ENCODE measurements around the gene OTUD7B. TPM values are rescaled to one million over a fixed set of nuclear protein-coding genes. Genes with fewer than 3 reads are reported as not detected.

OTUD7B gene
- total and polyA plus RNA-seq, 2 experiments from 2014 or later, result 3.5 to 20.1 TPM

- WGBS, 2 experiments (ENCODE audit: low coverage in 1 of 2, low lambda C conversion rate in 2 of 2, missing lambda C conversion rate in 2 of 2), result 1 to 3% methylated on average over 46 to 47 of the region's 47 CpGs
- H3K4me2 ChIP-seq (ENCODE audit: unreplicated experiment), result peak within 1 kb of the TSS; percentile 99
- no peak for TF ChIP-seq EZH2 (IDR thresholded peaks at IDR 0.05; ENCODE audit: insufficient read depth, poor library complexity, severe bottlenecking)
- no peak for TF ChIP-seq EZH2phosphoT487 (IDR thresholded peaks at IDR 0.05; ENCODE audit: insufficient read depth, low read depth)
- H3K4me1 ChIP-seq (ENCODE audit: insufficient read depth), result peaks cover 39% of the 10 kb centered on the region
- peak within 1 kb of the TSS; percentile 91 for H3K9ac ChIP-seq
- no peaks in the 10 kb centered on the region for H3K9me3 ChIP-seq (ENCODE audit: low read depth)
- no peaks in the 10 kb centered on the region for H4K20me1 ChIP-seq (ENCODE audit: insufficient read depth)
- H3K36me3 ChIP-seq (ENCODE audit: low read depth), result peaks cover 32% of the 10 kb centered on the region
- peaks cover 35% of the 10 kb centered on the region for H3K79me2 ChIP-seq (ENCODE audit: insufficient read depth)
- no peaks in the 10 kb centered on the region for H3K27me3 ChIP-seq (replicated peaks; ENCODE audit: insufficient read depth)
- no peaks in the 10 kb centered on the region for H3K9me2 ChIP-seq (ENCODE audit: insufficient read depth)
- peak; percentile 99 for DNase-seq
- peaks cover 26% of the 10 kb centered on the region for H3F3A ChIP-seq (ENCODE audit: insufficient read depth)
- in situ Hi-C loops (cut with MboI), result no loop called here
- H2AFZ ChIP-seq, result peak within 1 kb of the TSS; percentile 81
- peak within 1 kb of the TSS; percentile 95 for H3K4me3 ChIP-seq
- peak within 1 kb of the TSS; percentile 90 for H3K27ac ChIP-seq
Observed at GRCh38 chr1:149927563-149928400, 82.7 kb downstream of the OTUD7B start, which contains the start of gene SF3B4. SF3B4 (minus strand) TSS chr1:149927803; CDS start chr1:149927759, 44 bp downstream.

DNA sequence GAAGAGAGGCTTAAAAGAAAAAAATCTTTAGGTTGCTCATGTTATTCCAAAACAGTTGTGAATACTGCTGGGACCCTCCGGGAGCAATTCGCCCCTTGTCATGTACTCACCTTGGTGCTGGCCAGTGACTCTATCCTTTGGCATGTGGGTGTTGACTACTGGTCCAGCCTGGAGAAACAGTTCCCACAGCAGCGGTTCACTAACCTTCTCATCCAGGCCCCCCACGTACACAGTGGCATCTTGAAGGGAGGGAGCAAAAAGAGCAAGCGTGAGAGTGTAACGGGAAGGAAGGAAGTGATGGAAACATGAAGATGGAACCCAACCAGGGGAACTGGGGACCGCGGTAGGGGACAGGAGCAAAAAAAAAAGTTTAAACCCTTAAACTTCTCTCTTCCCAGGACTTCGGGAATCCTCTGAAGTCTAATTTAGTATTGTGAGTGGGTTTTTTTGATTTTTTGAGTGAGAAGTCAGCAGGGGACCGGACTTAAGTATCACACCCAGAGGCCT lies 83.4 kb downstream of the OTUD7B start:
- in situ Hi-C loops (cut with MboI), result no loop called here
- H3K9me2 ChIP-seq (ENCODE audit: insufficient read depth), result no peaks in the 10 kb centered on the region
- H3K36me3 ChIP-seq (ENCODE audit: low read depth), result peaks cover 37% of the 10 kb centered on the region
- H3F3A ChIP-seq (ENCODE audit: insufficient read depth), result peaks cover 30% of the 10 kb centered on the region
- DNase-seq, result peak; percentile 43
- peaks cover 39% of the 10 kb centered on the region for H3K4me1 ChIP-seq (ENCODE audit: insufficient read depth)
- TF ChIP-seq EZH2phosphoT487 (IDR thresholded peaks at IDR 0.05; ENCODE audit: insufficient read depth, low read depth) (no peak), EZH2 (IDR thresholded peaks at IDR 0.05; ENCODE audit: insufficient read depth, poor library complexity, severe bottlenecking) (no peak)
- peak overlapping the region; percentile 95 for H3K4me3 ChIP-seq
- peak overlapping the region; percentile 90 for H3K27ac ChIP-seq
- no peaks in the 10 kb centered on the region for H3K27me3 ChIP-seq (replicated peaks; ENCODE audit: insufficient read depth)
- WGBS, 2 experiments (ENCODE audit: low coverage in 1 of 2, low lambda C conversion rate in 2 of 2, missing lambda C conversion rate in 2 of 2), result 1% methylated on average over 10 of the region's 10 CpGs
- peak overlapping the region; percentile 81 for H2AFZ ChIP-seq
- no peaks in the 10 kb centered on the region for H4K20me1 ChIP-seq (ENCODE audit: insufficient read depth)
- H3K79me2 ChIP-seq (ENCODE audit: insufficient read depth), result peaks cover 35% of the 10 kb centered on the region
- H3K9ac ChIP-seq, result peak overlapping the region; percentile 91
- H3K4me2 ChIP-seq (ENCODE audit: unreplicated experiment), result peak overlapping the region; percentile 90
- no peaks in the 10 kb centered on the region for H3K9me3 ChIP-seq (ENCODE audit: low read depth)

DNA sequence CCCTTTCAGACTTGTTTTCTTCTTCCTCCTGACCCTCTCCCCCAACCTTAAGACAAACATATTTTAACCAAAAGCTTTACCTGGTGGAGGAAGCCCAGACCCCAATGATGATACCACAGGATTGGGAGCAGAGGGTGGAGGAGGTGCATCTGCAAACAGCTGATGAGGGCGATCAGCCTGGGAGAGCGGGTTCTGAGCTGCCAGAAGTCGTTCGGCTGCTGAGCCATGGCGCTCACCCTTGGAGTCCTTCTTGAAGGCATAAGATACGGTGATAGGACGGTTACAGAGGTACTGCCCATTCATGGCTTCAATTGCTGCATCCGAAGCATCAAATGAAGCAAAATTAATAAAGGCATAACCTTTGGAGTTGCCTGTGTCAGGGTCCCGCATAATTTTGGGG lies 84.2 kb downstream of the OTUD7B start:
- 89 to 93% methylated on average over 9 of the region's 9 CpGs for WGBS, 2 experiments (ENCODE audit: low coverage in 1 of 2, low lambda C conversion rate in 2 of 2, missing lambda C conversion rate in 2 of 2)
- no peaks in the 10 kb centered on the region for H4K20me1 ChIP-seq (ENCODE audit: insufficient read depth)
- H3K4me2 ChIP-seq (ENCODE audit: unreplicated experiment), result peak overlapping the region; percentile 90
- peaks cover 34% of the 10 kb centered on the region for H3K4me1 ChIP-seq (ENCODE audit: insufficient read depth)
- H3K9me3 ChIP-seq (ENCODE audit: low read depth), result no peaks in the 10 kb centered on the region
- peak overlapping the region; percentile 95 for H3K4me3 ChIP-seq
- DNase-seq, result no peak
- no peak overlapping the region for H2AFZ ChIP-seq
- H3F3A ChIP-seq (ENCODE audit: insufficient read depth), result peaks cover 37% of the 10 kb centered on the region
- no peaks in the 10 kb centered on the region for H3K9me2 ChIP-seq (ENCODE audit: insufficient read depth)
- peaks cover 42% of the 10 kb centered on the region for H3K36me3 ChIP-seq (ENCODE audit: low read depth)
- no peaks in the 10 kb centered on the region for H3K27me3 ChIP-seq (replicated peaks; ENCODE audit: insufficient read depth)
- in situ Hi-C loops (cut with MboI), result no loop called here
- H3K27ac ChIP-seq, result no peak overlapping the region
- peaks cover 35% of the 10 kb centered on the region for H3K79me2 ChIP-seq (ENCODE audit: insufficient read depth)
- TF ChIP-seq EZH2phosphoT487 (IDR thresholded peaks at IDR 0.05; ENCODE audit: insufficient read depth, low read depth), result no peak
- no peak for TF ChIP-seq EZH2 (IDR thresholded peaks at IDR 0.05; ENCODE audit: insufficient read depth, poor library complexity, severe bottlenecking)
- 0 out of 2 replicates have a peak overlapping the region, but pooled peaks have one; percentile 91 for H3K9ac ChIP-seq

DNA sequence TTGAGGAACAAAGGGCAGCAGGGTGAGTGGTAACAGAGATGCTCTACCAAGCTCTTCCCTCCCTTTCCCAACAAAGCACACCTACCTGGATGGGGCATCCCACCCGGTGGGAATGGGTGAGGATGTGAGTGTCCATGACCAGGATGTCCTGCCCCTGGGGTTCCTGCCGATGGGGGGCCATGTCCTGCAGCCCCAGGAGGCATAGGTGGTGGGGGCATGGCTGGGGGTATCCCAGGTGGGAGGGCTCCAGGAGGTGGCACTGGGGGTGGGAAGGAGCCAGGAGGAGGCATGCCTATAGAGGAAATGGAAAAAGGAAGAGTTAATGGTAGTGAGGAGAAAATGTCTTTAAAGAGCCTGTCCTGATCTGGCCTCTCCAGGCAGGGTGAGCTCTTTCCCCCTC lies 84.8 kb downstream of the OTUD7B start:
- TF ChIP-seq EZH2phosphoT487 (IDR thresholded peaks at IDR 0.05; ENCODE audit: insufficient read depth, low read depth) (no peak), EZH2 (IDR thresholded peaks at IDR 0.05; ENCODE audit: insufficient read depth, poor library complexity, severe bottlenecking) (no peak)
- in situ Hi-C loops (cut with MboI), result no loop called here
- H3K9me2 ChIP-seq (ENCODE audit: insufficient read depth), result no peaks in the 10 kb centered on the region
- peaks cover 42% of the 10 kb centered on the region for H3K36me3 ChIP-seq (ENCODE audit: low read depth)
- DNase-seq, result no peak
- no peak overlapping the region for H3K4me3 ChIP-seq
- peaks cover 37% of the 10 kb centered on the region for H3F3A ChIP-seq (ENCODE audit: insufficient read depth)
- no peak overlapping the region for H3K9ac ChIP-seq
- no peaks in the 10 kb centered on the region for H4K20me1 ChIP-seq (ENCODE audit: insufficient read depth)
- H3K4me1 ChIP-seq (ENCODE audit: insufficient read depth), result peaks cover 28% of the 10 kb centered on the region
- no peaks in the 10 kb centered on the region for H3K9me3 ChIP-seq (ENCODE audit: low read depth)
- 98 to 100% methylated on average over 2 of the region's 2 CpGs for WGBS, 2 experiments (ENCODE audit: low coverage in 1 of 2, low lambda C conversion rate in 2 of 2, missing lambda C conversion rate in 2 of 2)
- no peak overlapping the region for H3K27ac ChIP-seq
- no peak overlapping the region for H2AFZ ChIP-seq
- H3K4me2 ChIP-seq (ENCODE audit: unreplicated experiment), result peak overlapping the region; percentile 90
- no peaks in the 10 kb centered on the region for H3K27me3 ChIP-seq (replicated peaks; ENCODE audit: insufficient read depth)
- peaks cover 35% of the 10 kb centered on the region for H3K79me2 ChIP-seq (ENCODE audit: insufficient read depth)
